Jurkat, Clone E6-1 (cell line): ENCODE data around the gene CYS1.
"Not testable (repeated sequence)": the region's sequence is repeated elsewhere in the genome, so short reads cannot be mapped to it uniquely, and the experiment has no call there.

Source experiments
- DNase-seq: peaks from one replicate; pipeline ENCODE4 v3.0.0-alpha.2; 2011; ENCODE audit warnings: low read depth, low spot score
- H3K4me3 ChIP-seq: 2 replicates; pipeline ENCODE4 v1.5.1; 2011; ENCODE audit warnings: mild to moderate bottlenecking, low read length, control low read depth, moderate library complexity

CYS1 gene

DNA sequence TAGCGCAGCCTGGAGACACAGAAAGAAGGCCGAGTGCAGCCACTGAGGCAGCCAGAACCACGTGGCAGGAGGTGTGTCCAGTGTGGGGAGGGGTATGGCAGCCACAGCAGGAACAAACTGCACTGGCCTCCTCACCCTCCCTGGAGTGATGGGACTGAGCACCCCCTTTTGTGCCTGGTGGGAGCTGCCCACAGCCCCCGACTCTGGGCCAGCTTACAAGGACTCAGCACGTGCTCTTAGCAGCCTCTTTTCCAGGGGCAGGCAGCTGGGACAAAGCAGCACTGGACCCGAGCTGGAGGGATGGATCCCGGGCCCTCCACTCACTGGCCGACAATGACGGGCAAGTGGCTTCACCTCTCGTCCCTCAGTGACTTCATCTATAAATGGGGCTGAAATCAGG, 42.1 kb downstream of the CYS1 start:
- no peak for DNase-seq
- no peak overlapping the region for H3K4me3 ChIP-seq

DNA sequence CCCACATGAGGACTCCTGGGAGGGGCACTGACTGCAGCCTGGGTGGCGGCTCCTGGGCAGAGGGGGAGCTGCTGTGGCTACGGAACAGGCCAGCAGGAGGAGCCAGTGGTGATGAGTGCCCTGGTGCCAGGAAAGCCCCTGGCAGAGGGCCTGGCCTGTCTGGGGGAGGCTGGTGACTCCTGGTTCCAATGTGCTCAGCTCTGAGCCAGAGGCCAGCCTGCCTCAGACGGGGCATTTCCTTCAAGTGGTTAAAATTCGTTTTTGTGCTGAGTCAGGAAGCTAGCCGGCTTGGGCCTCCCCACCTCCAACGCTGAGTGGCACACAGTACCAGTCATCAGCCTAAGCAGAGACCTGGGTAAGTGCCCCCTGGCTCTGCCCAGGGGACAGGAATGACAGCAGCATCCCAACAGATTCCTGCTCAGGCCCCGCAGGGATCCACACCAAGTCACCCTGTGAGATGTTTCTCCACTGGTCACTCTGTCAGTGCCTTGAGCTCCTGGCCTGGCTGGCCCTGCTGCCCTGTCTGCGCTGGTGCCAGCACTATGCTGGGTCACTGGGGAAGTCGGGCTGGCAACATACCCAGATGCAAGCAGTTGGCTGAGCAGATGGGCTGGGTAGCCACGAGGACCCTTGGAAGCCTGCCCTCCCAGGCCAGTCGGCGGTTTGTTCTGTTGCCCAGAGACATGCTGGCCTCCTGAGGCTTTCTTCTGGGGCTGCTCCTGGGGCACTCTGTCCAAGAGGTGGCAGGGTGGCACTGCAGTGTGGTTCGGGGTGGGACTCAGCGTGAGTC, 43.9 kb downstream of the CYS1 start:
- H3K4me3 ChIP-seq, result no peak overlapping the region
- no peak for DNase-seq

DNA sequence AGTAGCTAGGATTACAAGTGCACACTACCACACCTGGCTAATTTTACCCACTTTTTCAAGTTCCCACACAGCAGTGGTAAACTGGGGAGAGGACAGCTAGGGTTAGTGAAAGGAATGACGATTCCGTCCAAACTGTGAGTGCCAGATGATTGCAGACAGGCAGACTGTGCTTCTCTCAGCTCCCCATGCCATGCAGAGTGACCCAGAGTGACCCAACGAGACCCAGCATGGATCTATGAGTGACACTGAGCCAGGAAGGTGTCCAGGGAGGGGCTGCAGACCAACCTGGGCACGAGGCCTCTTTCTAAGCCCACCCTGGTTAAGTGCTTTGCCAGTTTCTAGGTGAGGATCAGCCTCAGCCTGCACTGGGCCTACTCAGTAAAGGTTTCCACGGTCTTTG, 44.6 kb downstream of the CYS1 start:
- no peak for DNase-seq
- H3K4me3 ChIP-seq, result no peak overlapping the region

DNA sequence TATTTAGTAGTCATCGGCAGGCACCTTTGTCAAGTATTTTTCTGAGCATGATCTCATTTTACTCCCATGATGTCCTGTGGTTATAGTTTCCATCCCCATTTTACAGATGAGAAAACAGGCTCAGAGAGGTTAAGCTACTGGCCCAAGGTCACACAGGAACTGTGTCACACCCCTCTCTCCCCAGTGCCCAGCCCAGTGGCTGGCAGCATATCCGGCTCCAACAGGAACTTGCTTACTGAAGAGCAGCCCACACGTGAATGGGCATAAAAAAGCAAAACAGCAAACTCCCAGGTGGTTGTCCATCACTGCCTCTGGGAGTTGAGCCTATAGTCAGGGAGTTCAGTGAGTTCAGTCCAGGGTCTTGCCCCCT, 45.2 kb downstream of the CYS1 start:
- H3K4me3 ChIP-seq, result no peak overlapping the region
- DNase-seq, result no peak

DNA sequence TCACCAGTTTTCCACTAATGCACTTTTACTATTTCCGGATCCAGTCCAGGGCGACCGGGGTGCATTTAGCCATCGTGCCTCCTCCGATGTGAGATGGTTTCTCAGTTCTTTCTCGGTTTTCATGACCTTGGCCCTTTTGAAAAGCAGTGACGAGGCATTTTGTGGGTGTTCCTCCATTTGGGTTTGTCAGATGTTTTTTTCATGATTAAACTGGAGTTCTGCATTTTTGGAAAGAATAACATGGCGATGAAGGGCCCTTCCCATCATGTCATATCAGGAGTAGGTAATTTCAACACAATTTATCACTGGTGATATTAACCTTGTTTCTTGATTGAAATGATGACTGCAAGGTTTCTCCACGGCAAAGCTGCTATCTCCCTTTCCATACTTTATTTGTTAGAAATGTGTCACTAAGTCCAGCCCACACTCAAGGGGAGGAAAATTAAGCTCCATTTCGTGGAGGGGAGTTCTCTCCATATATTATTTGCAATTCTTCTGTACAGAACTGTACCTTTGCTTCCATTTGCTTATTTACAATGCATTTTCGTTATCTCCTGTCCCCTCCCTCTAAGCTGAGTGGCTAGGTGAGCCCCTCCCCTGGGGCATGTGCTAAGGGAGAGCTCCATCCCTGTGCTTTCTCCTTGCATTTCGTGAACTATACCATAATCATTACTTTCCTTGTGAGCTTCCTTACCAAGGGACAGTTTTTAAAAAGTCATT, 45.7 kb downstream of the CYS1 start:
- H3K4me3 ChIP-seq, result no peak overlapping the region
- no peak for DNase-seq

DNA sequence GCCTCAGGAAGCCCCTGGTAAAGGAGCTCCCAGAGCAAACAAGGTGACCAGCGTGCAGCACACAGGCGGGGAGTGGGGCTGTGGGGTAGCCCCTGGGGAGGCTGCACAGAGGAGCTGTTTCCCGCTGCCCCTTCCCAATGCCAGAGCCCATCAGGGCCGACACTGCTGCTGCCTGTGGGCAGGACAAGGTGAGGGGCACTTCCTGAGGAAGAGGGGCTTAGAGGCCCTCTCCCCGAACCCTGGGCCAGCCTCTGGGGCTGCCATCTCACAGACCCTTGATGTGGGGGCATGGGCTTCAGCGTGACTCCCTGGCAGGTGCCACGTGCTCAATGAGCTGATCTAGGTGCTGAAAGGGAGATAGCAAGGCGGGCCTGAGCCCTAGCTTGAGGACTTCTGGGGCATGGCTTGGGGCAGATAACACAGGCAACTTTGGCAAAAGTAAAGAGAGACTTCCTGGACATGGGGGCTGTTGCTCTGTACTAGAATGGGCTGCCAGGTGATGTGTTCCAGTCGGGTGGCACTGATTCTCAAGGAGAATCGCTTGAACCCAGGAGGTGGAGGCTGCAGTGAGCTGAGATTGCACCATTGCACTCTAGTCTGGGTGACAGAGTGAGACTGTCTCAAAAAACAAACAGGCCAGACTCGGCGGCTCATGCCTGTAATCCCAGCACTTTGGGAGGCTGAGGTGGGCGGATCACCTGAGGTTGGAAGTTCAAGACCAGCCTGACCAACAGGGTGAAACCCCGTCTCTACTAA, 46.8 kb downstream of the CYS1 start:
- no peak overlapping the region for H3K4me3 ChIP-seq
- DNase-seq, result no peak

DNA sequence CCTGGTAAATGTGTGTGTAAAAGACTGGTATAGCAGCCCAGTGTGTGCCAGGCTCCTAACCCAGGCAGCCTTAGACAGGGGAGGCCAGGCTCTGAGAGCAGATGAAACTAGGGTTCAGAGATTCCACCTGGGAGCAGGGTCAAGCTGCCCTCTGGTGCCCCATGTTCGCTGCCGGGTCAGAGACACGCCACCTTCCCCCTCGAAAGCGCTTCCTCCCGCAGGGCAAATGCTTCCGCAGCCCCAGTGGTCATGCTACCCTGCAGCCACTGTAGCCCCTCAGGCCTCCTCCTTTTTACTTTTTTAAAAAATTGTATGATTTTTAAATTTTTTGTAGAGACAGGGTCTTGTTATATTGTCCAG, 47.5 kb downstream of the CYS1 start:
- DNase-seq, result no peak
- no peak overlapping the region for H3K4me3 ChIP-seq

DNA sequence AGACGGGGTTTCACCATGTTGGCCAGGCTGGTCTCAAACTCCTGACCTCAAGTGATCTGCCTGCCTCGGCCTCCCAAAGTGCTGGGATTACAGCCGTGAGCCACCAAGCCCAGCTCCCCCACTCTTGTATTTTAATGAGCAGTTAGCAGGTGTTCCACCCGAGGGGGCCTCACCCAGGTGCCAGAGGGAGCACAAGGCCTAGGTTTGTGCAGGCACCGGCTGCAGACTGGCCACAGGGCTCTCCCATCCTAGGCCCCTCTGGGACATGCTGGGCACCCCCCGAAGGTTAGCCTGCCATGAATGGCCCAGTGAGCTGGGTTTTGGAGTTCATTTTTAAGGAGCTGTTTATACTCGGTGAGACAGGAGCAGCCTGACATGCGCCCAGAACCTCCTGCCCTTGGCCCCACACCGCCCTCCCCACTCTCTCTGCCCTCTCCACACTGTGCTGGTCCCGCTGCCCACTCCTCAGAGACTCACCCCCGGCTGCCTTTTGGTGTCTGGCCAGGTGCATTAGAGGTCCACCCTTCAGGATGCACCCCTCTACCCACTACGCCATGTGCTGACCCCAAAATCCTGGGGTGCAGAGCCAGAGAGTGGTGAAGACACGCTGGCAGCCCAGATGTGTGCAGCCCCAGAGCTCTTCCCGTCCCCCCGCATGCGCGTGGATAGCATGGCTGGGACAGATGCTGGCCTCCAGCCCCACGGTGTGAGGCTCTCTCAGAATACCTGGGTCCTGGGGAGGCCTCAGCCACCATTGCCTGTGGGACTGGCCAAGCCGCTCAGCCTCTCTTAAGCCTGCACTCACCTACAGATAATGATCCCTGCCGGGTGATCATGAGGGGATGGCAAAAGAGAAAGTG, 48.1 kb downstream of the CYS1 start:
- no peak overlapping the region for H3K4me3 ChIP-seq
- DNase-seq, result no peak

DNA sequence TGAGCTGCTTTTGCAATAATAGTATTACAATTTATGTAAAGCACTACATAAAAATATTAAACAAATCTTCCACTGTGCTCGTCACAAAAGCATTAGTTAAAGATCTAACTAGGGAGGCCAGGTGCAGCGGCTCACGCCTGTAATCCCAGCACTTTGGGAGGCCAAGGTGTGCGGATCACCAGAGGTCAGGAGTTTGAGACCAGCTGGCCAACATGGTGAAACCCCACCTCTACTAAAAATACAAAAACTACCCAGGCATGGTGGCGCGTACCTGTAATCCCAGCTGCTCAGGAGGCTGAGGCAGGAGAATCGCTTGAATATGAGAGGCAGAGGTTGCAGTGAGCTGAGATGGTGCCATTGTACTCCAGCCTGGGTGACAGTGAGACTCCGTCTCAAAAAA, 49.4 kb downstream of the CYS1 start:
- DNase-seq, H3K4me3 ChIP-seq: not testable (repeated sequence)

DNA sequence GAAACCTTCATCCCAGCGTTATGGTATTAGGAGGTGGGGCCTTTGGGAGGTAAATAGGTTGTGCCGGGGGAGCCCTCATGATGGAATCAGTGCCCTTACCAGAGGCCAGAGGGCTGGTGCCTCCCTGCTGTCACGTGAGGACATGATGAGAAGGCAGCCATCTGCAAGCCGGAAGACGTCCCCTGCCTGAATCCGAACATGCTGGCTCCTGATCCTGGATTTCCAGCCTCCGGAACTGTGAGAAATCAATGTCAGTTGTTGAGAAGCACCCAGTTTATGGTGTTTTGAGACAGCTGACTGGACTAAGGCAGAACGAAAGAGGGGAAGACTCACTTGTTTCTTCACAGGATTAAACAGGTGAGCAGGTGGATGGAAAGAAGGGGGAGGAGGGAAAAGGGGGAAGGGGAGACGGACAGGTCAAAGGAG, 49.9 kb downstream of the CYS1 start:
- DNase-seq, result no peak
- H3K4me3 ChIP-seq, result no peak overlapping the region

DNA sequence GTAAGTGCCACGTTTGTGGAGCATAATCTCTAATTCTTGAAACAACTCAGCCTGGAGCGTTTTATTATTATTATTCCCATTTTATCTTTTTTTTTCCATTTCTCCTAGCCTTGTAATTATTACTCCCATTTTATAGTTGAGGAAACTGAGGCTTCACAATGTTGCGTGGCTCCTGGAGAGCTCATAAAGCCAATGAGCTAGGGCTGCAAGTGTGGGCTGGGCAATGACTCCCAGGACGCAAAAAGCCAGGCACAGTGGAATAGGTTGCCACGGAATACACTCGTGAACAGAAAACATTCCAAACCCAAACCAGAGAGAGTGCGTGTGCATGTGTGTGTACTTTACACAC, 50.4 kb downstream of the CYS1 start:
- DNase-seq, result no peak
- H3K4me3 ChIP-seq, result no peak overlapping the region

DNA sequence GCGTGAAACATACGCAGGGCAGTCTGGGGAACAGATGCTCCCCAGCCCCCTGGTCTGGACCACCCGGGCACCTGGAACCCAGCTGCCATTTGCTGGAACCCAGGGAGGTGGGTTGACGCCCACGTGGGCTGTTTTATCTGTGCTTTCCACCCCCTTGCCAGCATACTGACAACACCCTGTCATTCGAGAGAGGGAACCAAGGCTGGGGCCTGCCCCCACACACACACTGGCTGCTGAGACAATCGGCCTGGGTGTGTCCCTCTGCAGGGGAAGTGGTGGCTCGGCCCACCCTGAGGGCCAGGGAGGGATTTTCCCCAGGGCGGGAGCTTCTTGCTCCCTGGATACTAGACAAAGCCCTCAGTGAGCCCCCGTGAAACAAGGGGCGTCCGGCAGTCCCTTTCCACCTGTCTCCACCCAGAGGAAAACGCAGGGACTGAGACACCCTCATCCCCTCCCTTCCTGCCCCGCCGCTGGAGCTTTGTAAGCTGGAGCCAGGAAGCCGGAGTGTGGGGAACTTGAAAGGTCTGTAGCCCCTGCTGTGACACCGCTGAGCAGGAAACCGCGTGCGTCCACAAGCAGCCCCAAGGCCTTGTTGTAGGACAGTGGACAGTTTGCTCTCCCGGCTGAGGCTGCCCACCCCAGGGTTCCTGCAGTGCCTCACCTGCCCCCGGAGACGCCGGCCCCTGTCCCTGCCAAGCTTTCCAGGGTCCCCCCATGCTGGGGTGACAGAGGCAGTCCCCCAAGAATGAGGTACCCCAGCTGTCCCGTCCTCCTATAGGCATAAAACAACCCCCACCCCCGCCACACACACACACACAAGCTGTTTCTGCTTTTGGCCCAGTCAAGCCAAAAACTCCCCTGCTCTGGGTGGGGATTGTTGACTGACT, 51.0 kb downstream of the CYS1 start:
- DNase-seq, result no peak
- no peak overlapping the region for H3K4me3 ChIP-seq

DNA sequence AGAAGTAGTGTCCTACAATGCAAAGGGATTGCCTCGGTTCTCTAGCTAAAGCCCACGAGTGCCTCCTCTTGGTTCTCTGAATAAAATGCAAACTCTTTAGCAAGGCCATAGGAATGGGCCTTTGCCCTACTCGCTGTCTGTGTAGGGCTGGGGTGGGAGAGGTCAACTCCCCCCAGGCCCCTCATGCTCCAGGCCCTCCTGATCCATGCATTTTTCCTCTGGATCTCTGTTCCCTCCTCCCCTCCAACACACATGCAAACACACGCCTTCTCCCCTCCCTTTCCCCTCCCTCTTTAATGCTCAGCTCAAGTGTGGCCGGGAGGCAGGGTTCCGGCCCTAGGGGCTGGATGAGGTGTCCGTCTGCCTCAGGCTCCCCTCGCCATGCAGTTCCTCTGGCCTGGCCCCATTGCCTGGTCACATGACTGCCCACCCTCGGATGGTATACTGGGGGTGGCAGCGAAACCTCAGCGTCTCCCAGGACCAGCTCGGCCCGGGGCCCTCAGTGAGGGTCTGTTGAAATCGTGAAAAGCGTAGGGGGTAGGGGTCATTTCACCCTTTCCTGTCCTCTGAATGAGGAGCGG, 51.7 kb downstream of the CYS1 start:
- no peak for DNase-seq
- no peak overlapping the region for H3K4me3 ChIP-seq

DNA sequence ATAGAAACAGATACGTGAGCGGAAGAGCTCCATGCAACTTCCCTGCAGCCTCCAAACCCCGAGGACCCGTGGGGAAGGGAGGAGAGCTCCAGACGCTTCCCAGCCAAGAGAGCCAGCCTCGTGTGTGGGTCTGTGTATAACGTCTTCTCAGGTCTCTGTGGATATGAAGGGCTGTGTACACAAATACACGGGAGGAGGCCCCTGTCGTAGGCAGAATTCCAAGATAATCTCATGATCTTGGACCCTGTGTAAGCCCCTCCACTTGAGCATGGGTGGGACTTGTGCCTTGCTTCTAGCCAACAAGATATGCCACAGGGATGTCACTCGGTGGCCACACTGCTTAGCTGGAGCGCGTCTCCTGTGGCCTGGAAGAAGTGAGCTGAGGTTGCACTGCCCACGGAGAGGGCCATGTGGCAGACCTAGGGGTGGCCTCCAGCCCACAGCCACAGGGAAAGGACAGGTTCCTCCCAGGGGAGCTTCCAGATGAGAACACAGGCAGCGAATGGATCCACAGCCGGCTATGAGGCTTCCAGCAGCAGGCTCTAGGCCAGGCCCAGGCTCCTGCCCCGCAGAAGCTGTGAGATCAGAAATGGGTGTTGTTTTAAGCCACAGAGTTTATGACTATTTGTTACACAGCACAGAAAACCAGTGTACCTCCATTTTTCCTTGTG, 52.4 kb downstream of the CYS1 start:
- DNase-seq, result no peak
- H3K4me3 ChIP-seq, result no peak overlapping the region

DNA sequence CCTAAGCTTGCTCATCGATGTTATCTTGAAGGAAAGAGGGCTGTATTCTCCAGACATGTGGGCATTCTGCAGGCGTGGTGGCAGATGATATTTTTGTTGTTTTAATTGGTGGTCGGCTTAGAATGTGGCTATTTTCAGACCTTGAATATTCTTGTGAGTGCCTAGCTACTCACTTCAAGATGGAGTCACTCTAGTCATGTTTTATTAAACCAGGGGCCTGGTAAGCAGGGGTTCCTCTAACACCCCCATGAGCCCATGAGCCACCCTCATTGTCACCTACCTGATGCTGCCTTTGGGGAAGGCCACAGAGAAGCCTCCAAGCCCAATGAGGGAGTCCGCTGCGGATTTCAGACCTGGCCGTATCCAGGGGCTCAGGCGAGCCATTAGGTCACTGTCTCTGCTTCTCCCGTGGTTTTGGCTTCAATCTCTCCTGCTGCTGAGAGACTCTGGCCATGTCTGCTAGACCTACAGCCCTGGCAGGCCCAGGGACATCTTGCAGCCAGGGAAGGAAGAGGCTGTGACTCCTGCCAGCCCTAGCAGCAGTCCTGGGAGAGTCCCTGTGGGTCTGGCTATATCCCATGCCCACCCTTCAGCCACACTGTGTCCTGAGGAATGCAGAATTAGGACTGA, 53.2 kb downstream of the CYS1 start:
- no peak overlapping the region for H3K4me3 ChIP-seq
- no peak for DNase-seq

DNA sequence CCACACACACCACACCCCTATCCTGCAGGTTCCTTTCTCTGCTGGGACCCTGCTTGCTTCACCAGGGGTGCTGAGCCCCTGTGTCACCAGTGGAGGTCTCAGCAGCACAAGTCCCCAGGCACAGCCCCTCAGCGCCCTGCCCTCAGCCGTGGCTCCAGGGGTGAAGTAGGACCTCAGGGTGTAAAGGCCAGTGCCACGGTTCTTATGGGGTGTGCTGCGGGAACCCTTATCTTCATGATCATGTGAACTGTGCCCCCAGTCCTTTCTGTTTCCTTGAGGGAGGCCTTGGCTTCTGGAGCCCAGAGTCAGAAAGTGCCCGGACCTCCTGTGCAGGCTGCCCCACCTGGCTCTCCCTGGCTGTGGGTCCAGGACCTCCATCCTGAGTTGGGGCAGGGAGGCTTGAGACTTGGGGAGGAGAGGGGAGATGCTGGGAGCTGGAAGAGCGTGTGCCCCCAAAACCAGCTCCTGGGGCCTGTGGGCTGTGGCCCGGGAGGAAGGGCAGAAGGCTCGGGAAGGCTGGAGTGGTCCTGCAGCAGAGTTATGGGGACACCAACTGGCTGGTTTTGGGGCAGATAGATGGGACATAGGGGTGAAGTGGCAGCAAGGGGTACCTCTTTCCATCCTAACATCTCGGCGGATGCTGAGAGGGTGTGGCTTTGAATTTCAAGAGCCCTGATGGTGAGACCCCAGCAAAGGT, 57.1 kb downstream of the CYS1 start:
- no peak for DNase-seq
- H3K4me3 ChIP-seq, result no peak overlapping the region

DNA sequence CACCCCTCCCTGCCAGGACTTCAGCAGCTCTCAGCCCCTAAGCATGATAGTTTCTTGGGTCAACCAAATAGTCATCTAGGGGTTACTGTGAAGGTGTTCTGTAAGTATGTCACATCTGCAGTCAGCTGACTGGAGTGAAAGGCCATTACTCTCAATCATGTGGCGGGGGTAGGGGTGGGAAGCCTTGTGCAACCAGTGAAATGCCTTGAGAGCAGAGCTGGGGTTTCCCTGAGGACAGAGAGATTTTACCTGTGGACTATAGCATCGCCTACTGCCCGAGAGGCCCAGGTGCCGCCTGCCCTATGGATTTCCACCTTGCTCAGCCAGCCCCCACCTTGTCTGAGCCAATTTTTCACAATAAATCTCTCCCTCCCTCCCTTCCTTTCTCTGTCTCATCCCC, 57.8 kb downstream of the CYS1 start:
- no peak for DNase-seq
- H3K4me3 ChIP-seq, result no peak overlapping the region
